ENCODE measurements around the gene ASB16.

ASB16 gene

DNA sequence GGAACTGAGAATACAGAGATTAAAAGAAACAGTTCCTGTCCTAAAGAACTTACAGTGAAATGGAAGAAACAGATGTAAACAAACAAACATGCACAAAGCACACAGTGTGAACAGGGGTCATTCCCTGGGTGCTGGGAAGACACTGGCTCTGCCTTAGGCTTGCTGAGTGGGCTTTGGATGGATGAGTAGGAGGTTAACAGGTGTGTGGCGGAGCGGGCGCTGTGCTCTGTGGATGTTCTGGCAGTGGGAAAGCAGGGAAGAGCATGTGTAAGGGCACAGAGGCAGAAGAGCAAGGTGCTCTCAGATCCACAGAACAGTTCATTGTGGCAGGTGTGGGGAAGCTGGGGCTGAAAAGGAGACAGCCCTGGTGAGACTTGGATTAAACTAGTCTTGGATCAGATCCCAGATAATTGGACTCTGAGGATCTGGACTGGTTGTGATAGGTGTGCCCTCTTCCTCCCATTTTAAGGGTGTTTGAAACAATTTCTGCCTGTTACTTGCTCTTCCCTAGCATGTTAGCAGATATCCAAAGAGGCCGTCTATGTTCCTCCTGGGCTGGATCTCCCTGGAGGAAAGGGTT lies 20.7 kb upstream of the ASB16 start:
- TF ChIP-seq, protein P1, sequence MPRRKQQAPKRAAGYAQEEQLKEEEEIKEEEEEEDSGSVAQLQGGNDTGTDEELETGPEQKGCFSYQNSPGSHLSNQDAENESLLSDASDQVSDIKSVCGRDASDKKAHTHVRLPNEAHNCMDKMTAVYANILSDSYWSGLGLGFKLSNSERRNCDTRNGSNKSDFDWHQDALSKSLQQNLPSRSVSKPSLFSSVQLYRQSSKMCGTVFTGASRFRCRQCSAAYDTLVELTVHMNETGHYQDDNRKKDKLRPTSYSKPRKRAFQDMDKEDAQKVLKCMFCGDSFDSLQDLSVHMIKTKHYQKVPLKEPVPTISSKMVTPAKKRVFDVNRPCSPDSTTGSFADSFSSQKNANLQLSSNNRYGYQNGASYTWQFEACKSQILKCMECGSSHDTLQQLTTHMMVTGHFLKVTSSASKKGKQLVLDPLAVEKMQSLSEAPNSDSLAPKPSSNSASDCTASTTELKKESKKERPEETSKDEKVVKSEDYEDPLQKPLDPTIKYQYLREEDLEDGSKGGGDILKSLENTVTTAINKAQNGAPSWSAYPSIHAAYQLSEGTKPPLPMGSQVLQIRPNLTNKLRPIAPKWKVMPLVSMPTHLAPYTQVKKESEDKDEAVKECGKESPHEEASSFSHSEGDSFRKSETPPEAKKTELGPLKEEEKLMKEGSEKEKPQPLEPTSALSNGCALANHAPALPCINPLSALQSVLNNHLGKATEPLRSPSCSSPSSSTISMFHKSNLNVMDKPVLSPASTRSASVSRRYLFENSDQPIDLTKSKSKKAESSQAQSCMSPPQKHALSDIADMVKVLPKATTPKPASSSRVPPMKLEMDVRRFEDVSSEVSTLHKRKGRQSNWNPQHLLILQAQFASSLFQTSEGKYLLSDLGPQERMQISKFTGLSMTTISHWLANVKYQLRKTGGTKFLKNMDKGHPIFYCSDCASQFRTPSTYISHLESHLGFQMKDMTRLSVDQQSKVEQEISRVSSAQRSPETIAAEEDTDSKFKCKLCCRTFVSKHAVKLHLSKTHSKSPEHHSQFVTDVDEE (CRISPR knock-in tag; IDR thresholded peaks at IDR 0.05): no peak
- TF ChIP-seq ZFP30 (CRISPR knock-in tag; IDR thresholded peaks at IDR 0.05): no peak
- no peak for TF ChIP-seq ZNF8 (CRISPR knock-in tag; IDR thresholded peaks at IDR 0.05)
- ATAC-seq: no peak

DNA sequence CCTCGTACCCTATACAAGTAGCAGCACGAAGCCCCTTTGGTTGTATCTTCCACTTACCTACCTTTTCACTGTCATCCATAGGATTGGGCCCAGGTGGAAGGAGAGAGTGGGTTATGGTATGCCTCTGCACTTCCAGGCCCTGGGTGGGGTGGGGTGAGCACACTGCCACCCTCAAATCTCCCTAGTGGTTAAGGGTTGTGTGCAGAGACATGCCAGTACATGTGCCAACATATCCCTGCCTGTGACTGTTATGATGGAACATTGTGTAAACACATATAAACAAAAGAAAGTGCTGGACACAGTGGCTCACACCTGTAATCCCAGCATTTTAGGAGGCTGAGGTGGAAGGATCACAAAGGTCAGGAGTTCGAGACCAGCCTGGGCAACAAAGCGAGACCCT lies 17.6 kb upstream of the ASB16 start:
- no peak for ATAC-seq
- TF ChIP-seq RARB (CRISPR knock-in tag; IDR thresholded peaks at IDR 0.05): no peak
- TF ChIP-seq ZNF70 (CRISPR knock-in tag; IDR thresholded peaks at IDR 0.05): no peak
- TF ChIP-seq ZFP30 (CRISPR knock-in tag; IDR thresholded peaks at IDR 0.05): no peak
- no peak for TF ChIP-seq ZNF565 (CRISPR knock-in tag; conservative IDR thresholded peaks at IDR 0.05; ENCODE audit: low read depth)
- no peak for TF ChIP-seq POU6F1 (CRISPR knock-in tag; IDR thresholded peaks at IDR 0.05; ENCODE audit: borderline replicate concordance, low read depth)
- TF ChIP-seq TCF4 (CRISPR knock-in tag; IDR thresholded peaks at IDR 0.05; ENCODE audit: borderline replicate concordance): no peak
- TF ChIP-seq PATZ1 (CRISPR knock-in tag; IDR thresholded peaks at IDR 0.05; ENCODE audit: borderline replicate concordance): no peak
- TF ChIP-seq ESRRG (CRISPR knock-in tag; IDR thresholded peaks at IDR 0.05): no peak
- no peak for TF ChIP-seq OSR1 (CRISPR knock-in tag; IDR thresholded peaks at IDR 0.05)
- TF ChIP-seq BACH2 (CRISPR knock-in tag; IDR thresholded peaks at IDR 0.05; ENCODE audit: borderline replicate concordance): no peak

GRCh38 chr17:44155488-44155887 lies 15.0 kb upstream of the ASB16 start:
- ATAC-seq: no peak

GRCh38 chr17:44159519-44160210 lies 10.8 kb upstream of the ASB16 start:
- TF ChIP-seq CSRNP3 (CRISPR knock-in tag; IDR thresholded peaks at IDR 0.05): no peak
- no peak for ATAC-seq

More at GRCh38 chr17:44155488-44155887, 15.0 kb upstream of the ASB16 start:
- TF ChIP-seq SNAI2 (CRISPR knock-in tag; IDR thresholded peaks at IDR 0.05): no peak

GRCh38 chr17:44164476-44164875 lies 6.0 kb upstream of the ASB16 start:
- no peak for ATAC-seq
- TF ChIP-seq POU6F1 (CRISPR knock-in tag; IDR thresholded peaks at IDR 0.05; ENCODE audit: borderline replicate concordance, low read depth) (no peak), TCF4 (CRISPR knock-in tag; IDR thresholded peaks at IDR 0.05; ENCODE audit: borderline replicate concordance) (no peak), ZNF565 (CRISPR knock-in tag; conservative IDR thresholded peaks at IDR 0.05; ENCODE audit: low read depth) (no peak), ISL1 (CRISPR knock-in tag; IDR thresholded peaks at IDR 0.05) (no peak), ESRRG (CRISPR knock-in tag; IDR thresholded peaks at IDR 0.05) (no peak)

Data from SK-N-SH treated with all-trans-retinoic acid at 6 μM for 48 hours (cell line).